Skeletal muscle satellite cell (primary cell): Measurements from ENCODE around the gene DPP10.
"Not testable (repeated sequence)": the region's sequence is repeated elsewhere in the genome, so short reads cannot be mapped to it uniquely, and the experiment has no call there.

Experiments used
- H3K27me3 ChIP-seq: 2 replicates; pipeline ENCODE4 v1.7.0; 2013; ENCODE audit warnings: low read length; ENCODE audit not compliant: control insufficient read depth, insufficient read depth
- H3K36me3 ChIP-seq: 2 replicates; pipeline ENCODE4 v1.7.0; 2013; ENCODE audit warnings: mild to moderate bottlenecking, control low read depth, low read length; ENCODE audit not compliant: insufficient read depth
- H3K4me1 ChIP-seq: 2 replicates; pipeline ENCODE4 v1.7.0; 2013; ENCODE audit warnings: low read length; ENCODE audit not compliant: control insufficient read depth, insufficient read depth
- H3K4me2 ChIP-seq: 2 replicates; pipeline ENCODE4 v1.7.0; 2013; ENCODE audit warnings: mild to moderate bottlenecking, low read length
- H3K4me3 ChIP-seq: 2 replicates; pipeline ENCODE4 v1.7.0; 2013; ENCODE audit warnings: low read length
- H3K9ac ChIP-seq: 2 replicates; pipeline ENCODE4 v1.7.0; 2013; ENCODE audit warnings: mild to moderate bottlenecking, low read depth, low read length, moderate library complexity
- H3K9me3 ChIP-seq: replicated peaks from 2 replicates; pipeline ENCODE4 v1.7.0; 2013; ENCODE audit warnings: mild to moderate bottlenecking, control low read depth, low read length

Gene DPP10

GRCh38 chr2:114729026-114729425, 286.6 kb downstream of the DPP10 start:
- Histone ChIP-seq H3K9me3 (peaks cover 4% of the 10 kb centered on the region), H3K4me2 (no peak overlapping the region), H3K27me3 (no peaks in the 10 kb centered on the region), H3K4me3 (no peak overlapping the region), H3K9ac (no peak overlapping the region), H3K36me3 (no peaks in the 10 kb centered on the region), H3K4me1 (no peaks in the 10 kb centered on the region)

GRCh38 chr2:114735126-114735525, 292.7 kb downstream of the DPP10 start:
- Histone ChIP-seq H3K4me1 (no peaks in the 10 kb centered on the region), H3K9me3 (no peaks in the 10 kb centered on the region), H3K4me2 (no peak overlapping the region), H3K27me3 (no peaks in the 10 kb centered on the region), H3K4me3 (no peak overlapping the region), H3K36me3 (no peaks in the 10 kb centered on the region), H3K9ac (no peak overlapping the region)

- Histone ChIP-seq H3K9me3 (peaks cover 4% of the 10 kb centered on the region), H3K27me3 (no peaks in the 10 kb centered on the region), H3K9ac (no peak overlapping the region), H3K36me3 (no peaks in the 10 kb centered on the region), H3K4me3 (no peak overlapping the region), H3K4me1 (no peaks in the 10 kb centered on the region), H3K4me2 (no peak overlapping the region)
Observed at GRCh38 chr2:114742245-114742644, 299.8 kb downstream of the DPP10 start.

GRCh38 chr2:114745700-114746099, 303.3 kb downstream of the DPP10 start:
- no peak overlapping the region for H3K9ac ChIP-seq
- no peak overlapping the region for H3K4me3 ChIP-seq
- H3K36me3 ChIP-seq = no peaks in the 10 kb centered on the region
- peaks cover 4% of the 10 kb centered on the region for H3K9me3 ChIP-seq
- H3K27me3 ChIP-seq = no peaks in the 10 kb centered on the region
- H3K4me1 ChIP-seq = no peaks in the 10 kb centered on the region
- no peak overlapping the region for H3K4me2 ChIP-seq

GRCh38 chr2:114748175-114748574, 305.7 kb downstream of the DPP10 start:
- not testable (repeated sequence) for H3K9me3 ChIP-seq, H3K9ac ChIP-seq, H3K4me3 ChIP-seq, H3K27me3 ChIP-seq, H3K36me3 ChIP-seq, H3K4me2 ChIP-seq, H3K4me1 ChIP-seq

- Histone ChIP-seq H3K4me2 (no peak overlapping the region), H3K36me3 (no peaks in the 10 kb centered on the region), H3K9me3 (peaks cover 5% of the 10 kb centered on the region), H3K9ac (no peak overlapping the region), H3K27me3 (no peaks in the 10 kb centered on the region), H3K4me3 (no peak overlapping the region), H3K4me1 (no peaks in the 10 kb centered on the region)
Observed at GRCh38 chr2:114752425-114752824, 310.0 kb downstream of the DPP10 start.

GRCh38 chr2:114753145-114753544, 310.7 kb downstream of the DPP10 start:
- Histone ChIP-seq H3K4me3 (no peak overlapping the region), H3K9me3 (peaks cover 5% of the 10 kb centered on the region), H3K27me3 (no peaks in the 10 kb centered on the region), H3K9ac (no peak overlapping the region), H3K4me1 (no peaks in the 10 kb centered on the region), H3K4me2 (no peak overlapping the region), H3K36me3 (no peaks in the 10 kb centered on the region)

- no peaks in the 10 kb centered on the region for H3K27me3 ChIP-seq
- no peak overlapping the region for H3K9ac ChIP-seq
- H3K9me3 ChIP-seq = peaks cover 5% of the 10 kb centered on the region
- H3K4me3 ChIP-seq = no peak overlapping the region
- no peak overlapping the region for H3K4me2 ChIP-seq
- H3K4me1 ChIP-seq = no peaks in the 10 kb centered on the region
- no peaks in the 10 kb centered on the region for H3K36me3 ChIP-seq
Observed at GRCh38 chr2:114754907-114755563, 312.6 kb downstream of the DPP10 start.

- Histone ChIP-seq H3K36me3 (no peaks in the 10 kb centered on the region), H3K9me3 (no peaks in the 10 kb centered on the region), H3K9ac (no peak overlapping the region), H3K4me3 (no peak overlapping the region), H3K4me2 (no peak overlapping the region), H3K27me3 (no peaks in the 10 kb centered on the region), H3K4me1 (no peaks in the 10 kb centered on the region)
Observed at GRCh38 chr2:114762376-114762775, 319.9 kb downstream of the DPP10 start.

GRCh38 chr2:114762986-114763385, 320.5 kb downstream of the DPP10 start:
- no peaks in the 10 kb centered on the region for H3K27me3 ChIP-seq
- H3K9ac ChIP-seq = no peak overlapping the region
- no peak overlapping the region for H3K4me2 ChIP-seq
- no peaks in the 10 kb centered on the region for H3K4me1 ChIP-seq
- H3K9me3 ChIP-seq = no peaks in the 10 kb centered on the region
- no peak overlapping the region for H3K4me3 ChIP-seq
- no peaks in the 10 kb centered on the region for H3K36me3 ChIP-seq

GRCh38 chr2:114769110-114769509, 326.7 kb downstream of the DPP10 start:
- H3K4me3 ChIP-seq = no peak overlapping the region

GRCh38 chr2:114769991-114770390, 327.6 kb downstream of the DPP10 start:
- H3K4me3 ChIP-seq = no peak overlapping the region
- peaks cover 15% of the 10 kb centered on the region for H3K9me3 ChIP-seq
- no peak overlapping the region for H3K9ac ChIP-seq
- H3K27me3 ChIP-seq = no peaks in the 10 kb centered on the region
- H3K4me1 ChIP-seq = no peaks in the 10 kb centered on the region
- H3K36me3 ChIP-seq = no peaks in the 10 kb centered on the region
- H3K4me2 ChIP-seq = no peak overlapping the region

More at GRCh38 chr2:114769110-114769509, 326.7 kb downstream of the DPP10 start:
- H3K9me3 ChIP-seq = peaks cover 15% of the 10 kb centered on the region
- H3K9ac ChIP-seq = no peak overlapping the region
- no peaks in the 10 kb centered on the region for H3K36me3 ChIP-seq
- no peaks in the 10 kb centered on the region for H3K4me1 ChIP-seq
- H3K4me2 ChIP-seq = no peak overlapping the region
- no peaks in the 10 kb centered on the region for H3K27me3 ChIP-seq
